Measurements from ENCODE around the gene RAB38.

RAB38 gene

DNA sequence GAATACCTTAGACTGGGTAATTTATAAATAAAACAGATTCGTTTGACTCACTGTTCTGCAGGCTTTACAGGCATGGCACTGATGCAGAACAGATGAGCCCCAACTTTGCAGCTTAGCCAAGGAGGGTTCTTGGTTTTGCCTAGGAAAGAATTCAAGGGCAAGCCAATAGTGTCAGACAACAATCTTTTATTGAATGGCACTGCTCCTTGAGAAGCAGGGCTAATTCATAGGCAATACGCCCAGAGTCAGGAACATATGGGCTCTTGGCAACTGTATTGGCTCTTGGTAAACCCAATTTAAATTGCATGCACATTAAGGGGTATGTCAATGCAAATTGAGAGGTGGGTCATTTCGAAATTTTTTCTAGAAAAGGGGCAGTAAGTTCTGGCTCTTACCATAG lies 87.9 kb downstream of the RAB38 start:
- in situ Hi-C loops (cut with HindIII; ENCODE audit: low sequenced_read_pairs), result no loop called here
- TF ChIP-seq, protein P1, sequence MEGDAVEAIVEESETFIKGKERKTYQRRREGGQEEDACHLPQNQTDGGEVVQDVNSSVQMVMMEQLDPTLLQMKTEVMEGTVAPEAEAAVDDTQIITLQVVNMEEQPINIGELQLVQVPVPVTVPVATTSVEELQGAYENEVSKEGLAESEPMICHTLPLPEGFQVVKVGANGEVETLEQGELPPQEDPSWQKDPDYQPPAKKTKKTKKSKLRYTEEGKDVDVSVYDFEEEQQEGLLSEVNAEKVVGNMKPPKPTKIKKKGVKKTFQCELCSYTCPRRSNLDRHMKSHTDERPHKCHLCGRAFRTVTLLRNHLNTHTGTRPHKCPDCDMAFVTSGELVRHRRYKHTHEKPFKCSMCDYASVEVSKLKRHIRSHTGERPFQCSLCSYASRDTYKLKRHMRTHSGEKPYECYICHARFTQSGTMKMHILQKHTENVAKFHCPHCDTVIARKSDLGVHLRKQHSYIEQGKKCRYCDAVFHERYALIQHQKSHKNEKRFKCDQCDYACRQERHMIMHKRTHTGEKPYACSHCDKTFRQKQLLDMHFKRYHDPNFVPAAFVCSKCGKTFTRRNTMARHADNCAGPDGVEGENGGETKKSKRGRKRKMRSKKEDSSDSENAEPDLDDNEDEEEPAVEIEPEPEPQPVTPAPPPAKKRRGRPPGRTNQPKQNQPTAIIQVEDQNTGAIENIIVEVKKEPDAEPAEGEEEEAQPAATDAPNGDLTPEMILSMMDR (IDR thresholded peaks at IDR 0.05; ENCODE audit: low read depth, low read length, missing control alignments), result no peak

DNA sequence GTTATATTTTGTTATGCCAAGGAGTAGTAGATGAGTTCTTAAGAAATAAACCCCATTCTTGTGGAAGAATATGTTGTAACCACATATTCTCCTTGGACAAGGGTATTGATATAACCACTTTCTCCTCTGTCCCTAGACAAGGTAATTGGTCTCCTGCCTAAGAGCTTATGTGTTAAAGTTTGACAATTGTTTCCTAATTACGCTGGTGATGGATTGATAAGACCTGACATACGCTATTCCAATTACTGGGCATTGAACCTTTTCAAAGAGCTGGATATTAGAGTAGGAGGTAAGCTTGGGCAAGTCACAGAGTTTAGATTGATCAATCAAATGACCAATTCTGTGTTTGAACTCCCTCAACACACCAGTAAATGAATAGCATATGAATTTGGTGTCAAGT lies 88.9 kb downstream of the RAB38 start:
- DNase-seq (ENCODE audit: low read depth), result no peak
- H3K4me3 ChIP-seq (ENCODE audit: low read depth, low read length), result no peak overlapping the region
- TF ChIP-seq, protein P1 (IDR thresholded peaks at IDR 0.05; ENCODE audit: low read depth, low read length, missing control alignments), result no peak
- in situ Hi-C loops (cut with HindIII; ENCODE audit: low sequenced_read_pairs), result no loop called here

More for the DNA sequence above, 87.9 kb downstream of the RAB38 start:
- DNase-seq (ENCODE audit: low read depth), result no peak
- no peak overlapping the region for H3K4me3 ChIP-seq (ENCODE audit: low read depth, low read length)

DNA sequence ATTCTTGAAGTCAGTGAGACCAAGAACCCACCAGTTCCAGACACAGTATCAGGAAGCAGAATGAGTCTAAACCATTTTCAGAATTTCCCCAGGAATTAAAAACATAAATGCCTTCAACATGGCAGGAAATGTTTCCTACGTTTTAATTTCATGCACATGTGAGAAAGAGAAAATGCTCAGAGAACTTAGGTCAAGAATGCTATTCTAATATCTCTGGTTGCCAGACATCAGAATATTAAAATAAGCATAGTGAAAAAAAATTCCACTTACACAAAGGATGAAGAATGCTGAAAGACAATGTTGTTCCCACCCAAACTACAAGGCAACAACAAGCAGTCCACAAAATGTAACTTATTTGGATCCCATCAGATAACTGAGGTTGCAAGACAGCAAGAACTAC lies 104.8 kb downstream of the RAB38 start:
- no peak for DNase-seq (ENCODE audit: low read depth)
- no peak overlapping the region for H3K4me3 ChIP-seq (ENCODE audit: low read depth, low read length)
- TF ChIP-seq, protein P1 (IDR thresholded peaks at IDR 0.05; ENCODE audit: low read depth, low read length, missing control alignments), result no peak
- in situ Hi-C loops (cut with HindIII; ENCODE audit: low sequenced_read_pairs), result no loop called here

DNA sequence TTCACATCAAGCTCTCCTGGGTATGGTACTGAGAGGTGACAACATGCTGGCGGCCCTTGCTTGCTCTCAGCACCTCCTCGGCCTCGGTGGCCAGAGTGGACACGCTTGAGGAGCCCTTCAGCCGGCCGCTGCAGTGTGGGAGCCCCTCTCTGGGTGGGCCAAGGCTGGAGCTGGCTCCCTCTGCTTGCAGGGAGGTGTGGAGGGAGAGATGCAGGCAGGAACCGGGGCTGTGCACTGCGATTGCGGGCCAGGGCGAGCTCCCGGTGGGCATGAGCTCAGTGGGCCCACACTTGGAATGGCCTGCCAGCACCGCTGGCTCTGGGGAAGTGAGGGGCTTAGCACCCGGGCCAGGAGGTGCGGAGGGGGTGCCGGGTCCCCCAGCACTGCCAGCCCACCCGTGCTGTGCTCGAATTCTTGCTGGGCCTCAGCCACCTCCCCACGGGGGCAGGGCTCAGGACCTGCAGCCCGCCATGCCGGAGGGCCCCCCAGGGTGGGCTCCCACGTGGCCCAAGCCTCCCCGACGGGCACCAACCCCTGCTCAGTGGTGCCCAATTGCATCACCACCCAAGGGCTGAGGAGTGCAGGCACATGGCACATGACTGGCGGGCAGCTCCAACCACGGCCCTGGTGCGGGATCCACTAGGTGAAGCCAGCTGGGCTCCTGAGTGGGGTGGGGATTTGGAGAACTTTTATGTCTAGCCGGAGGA lies 106.2 kb downstream of the RAB38 start:
- no peak overlapping the region for H3K4me3 ChIP-seq (ENCODE audit: low read depth, low read length)
- no peak for DNase-seq (ENCODE audit: low read depth)
- TF ChIP-seq, protein P1 (IDR thresholded peaks at IDR 0.05; ENCODE audit: low read depth, low read length, missing control alignments), result no peak
- in situ Hi-C loops (cut with HindIII; ENCODE audit: low sequenced_read_pairs), result no loop called here

DNA sequence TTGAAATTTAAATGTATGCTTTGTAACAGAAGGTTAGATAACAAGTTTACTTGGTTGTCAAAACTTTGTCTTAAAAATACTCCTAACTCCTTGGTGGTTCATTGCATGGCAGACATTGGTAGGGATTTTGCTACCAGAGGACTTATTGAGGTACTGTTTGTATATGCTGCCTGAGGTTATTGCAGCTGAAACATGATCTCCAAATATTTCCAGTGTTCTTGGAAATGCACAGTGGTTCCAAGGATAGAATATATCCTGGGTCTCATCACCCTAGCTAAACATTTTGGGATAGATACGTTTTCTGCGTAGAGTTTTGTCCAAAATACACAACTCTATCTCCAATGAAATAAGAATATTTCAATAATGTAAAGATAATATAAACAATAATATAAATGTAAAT lies 109.2 kb downstream of the RAB38 start:
- DNase-seq (ENCODE audit: low read depth), result no peak

DNA sequence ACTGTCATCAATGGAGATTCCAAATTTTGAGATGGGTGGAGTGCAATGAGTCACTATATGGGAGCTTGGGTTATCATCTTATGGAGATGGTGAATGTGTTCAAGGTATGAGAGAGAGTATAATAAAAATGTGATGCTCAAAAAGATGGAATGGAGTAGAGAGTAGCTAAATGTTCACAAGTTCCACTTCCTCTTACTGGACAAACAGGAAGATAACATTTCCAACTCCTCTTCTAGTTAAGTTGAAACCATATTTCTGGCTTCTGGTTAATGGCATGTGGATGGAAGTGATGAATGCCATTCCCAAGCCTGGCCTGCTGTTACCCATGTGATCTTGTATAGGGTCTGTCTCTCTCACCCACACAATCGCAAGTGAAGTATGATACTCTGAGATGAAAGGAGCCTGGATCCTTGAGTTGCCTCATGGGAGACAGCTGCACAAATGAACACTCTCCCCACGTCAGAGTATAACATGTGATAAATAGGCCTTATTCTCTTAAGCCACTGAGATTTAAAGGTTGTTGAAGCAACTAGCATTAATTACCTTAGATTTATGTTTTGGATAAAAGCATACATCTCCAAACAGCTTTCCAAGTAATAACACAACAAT lies 111.0 kb downstream of the RAB38 start:
- in situ Hi-C loops (cut with HindIII; ENCODE audit: low sequenced_read_pairs), result no loop called here
- no peak for DNase-seq (ENCODE audit: low read depth)
- no peak overlapping the region for H3K4me3 ChIP-seq (ENCODE audit: low read depth, low read length)
- TF ChIP-seq, protein P1 (IDR thresholded peaks at IDR 0.05; ENCODE audit: low read depth, low read length, missing control alignments), result no peak

More for the DNA sequence above, 109.2 kb downstream of the RAB38 start:
- in situ Hi-C loops (cut with HindIII; ENCODE audit: low sequenced_read_pairs), result no loop called here
- TF ChIP-seq, protein P1 (IDR thresholded peaks at IDR 0.05; ENCODE audit: low read depth, low read length, missing control alignments), result no peak
- no peak overlapping the region for H3K4me3 ChIP-seq (ENCODE audit: low read depth, low read length)

Data from astrocyte of the cerebellum (primary cell).